Measurements from ENCODE around the gene CTNNA2. TPM values are rescaled to one million over a fixed set of nuclear protein-coding genes. Genes with fewer than 3 reads are reported as not detected.

Gene CTNNA2
- polyA plus RNA-seq, 4 donors = 3.1 to 5.2 (median 3.7) TPM

DNA sequence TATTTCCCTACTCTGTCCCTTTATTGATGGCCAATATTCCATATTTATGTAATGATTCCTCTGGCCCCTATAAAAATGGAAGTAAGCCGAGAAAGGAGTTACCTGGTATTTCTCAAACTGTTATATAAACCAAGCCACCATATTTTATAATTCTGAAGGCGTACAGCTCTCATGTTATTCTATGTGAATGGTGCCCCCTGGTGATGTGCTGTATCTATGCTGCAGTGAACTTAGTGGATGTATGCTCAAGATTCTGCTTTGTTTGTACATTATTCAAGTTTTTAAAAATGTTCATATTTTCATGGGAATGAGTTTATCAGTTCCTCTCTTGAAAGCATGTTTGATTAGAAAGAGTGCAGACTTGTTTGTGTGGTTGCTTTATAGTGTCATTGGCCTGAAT lies 986.2 kb downstream of the CTNNA2 start:
- peak in 1 of 4 donors; percentile 31 for DNase-seq (ENCODE audit: low read depth in 4 of 4, low spot score in 2 of 4)

DNA sequence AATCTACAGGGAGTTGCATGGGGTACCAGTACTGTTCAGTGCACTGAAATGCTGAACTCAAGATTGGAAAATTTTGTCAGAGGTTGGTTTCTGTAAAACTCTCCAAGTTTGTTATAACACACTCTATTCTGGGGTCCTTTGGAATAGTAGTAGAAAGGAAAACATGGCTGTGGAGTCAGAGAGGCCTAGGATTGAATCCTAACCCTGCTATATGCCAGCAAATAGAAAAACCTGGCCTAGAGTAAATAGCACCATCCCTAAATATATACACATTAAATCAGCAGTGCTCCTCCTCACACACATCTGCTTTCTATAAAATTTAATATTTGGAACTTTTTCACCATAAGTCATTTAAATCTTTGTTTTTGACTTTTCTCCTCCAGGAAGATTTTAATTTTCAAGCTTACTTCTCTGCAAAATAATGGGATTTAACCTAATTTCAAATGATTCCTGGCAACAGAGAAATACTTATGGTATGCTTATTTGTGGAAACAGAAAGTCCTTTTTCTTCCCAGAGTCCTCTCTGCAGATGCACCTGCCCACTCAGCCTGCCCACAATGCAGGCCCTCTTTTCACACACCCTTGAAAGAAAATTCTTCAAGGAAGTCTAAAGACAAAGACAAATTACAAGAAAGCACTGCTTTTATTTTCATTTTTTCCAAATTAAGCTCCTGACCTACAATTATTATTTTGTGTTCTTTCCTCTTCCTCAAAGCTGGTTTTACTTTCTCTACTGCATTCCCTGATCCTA lies 989.2 kb downstream of the CTNNA2 start:
- DNase-seq (ENCODE audit: low read depth in 4 of 4, low spot score in 2 of 4) = no peak

DNA sequence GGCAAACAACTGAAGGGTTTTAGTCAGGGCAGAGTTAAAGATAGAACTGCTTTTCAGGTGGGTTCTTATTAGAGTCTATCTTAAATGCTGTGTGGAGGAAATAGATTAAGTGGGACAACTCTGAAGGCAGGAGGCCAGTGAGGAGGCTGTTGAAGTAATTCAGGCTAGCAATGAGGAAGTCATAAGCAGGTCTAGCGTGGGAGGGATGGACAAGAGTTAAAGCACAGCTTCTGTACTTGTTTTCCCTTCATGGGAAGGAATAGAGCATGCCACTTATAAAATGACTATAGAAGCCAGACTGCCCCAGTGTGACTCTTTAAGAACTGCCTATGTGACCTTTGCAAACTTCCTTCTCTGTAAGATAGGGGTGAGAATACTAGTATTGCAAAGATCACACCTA lies 993.7 kb downstream of the CTNNA2 start:
- DNase-seq (ENCODE audit: low read depth in 4 of 4, low spot score in 2 of 4) = no peak

DNA sequence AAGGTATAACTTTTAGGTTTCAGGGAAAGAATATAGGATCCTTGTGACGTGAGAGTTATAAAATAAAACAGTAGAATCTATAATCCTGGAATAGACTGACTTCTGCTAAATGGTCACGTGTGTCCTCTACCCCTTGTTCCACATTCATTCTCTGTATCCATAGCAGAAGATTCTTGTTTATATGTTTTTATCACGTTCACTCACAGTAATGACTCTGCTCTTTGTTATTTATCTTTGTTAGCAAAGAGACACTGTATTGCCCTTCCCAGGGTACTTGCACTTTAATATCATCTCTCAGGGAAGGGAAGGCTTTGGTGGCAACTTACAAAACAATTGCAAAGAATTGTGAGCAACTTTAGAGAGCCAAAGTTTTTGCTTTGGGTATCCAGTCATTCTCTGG lies 997.9 kb downstream of the CTNNA2 start:
- no peak for DNase-seq (ENCODE audit: low read depth in 4 of 4, low spot score in 2 of 4)

DNA sequence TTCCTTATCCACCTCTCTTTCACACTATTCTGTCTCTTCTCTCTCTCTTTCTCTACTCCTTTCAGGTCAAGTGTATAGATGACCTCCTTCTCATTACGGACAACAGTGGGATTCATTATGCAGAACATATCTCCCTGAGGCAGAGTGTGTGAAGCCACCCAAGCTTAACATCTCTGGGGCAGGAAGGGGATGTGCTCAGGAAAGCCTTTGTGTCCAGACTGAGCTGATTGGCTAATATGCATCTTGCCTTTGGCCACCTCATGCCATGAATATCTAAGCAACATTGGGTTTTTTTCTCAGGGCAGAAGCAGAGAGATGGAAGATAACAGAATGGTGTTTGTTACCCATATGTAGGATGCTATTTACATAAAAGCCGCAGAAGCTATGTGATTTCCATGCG lies 1003.1 kb downstream of the CTNNA2 start:
- no peak for DNase-seq (ENCODE audit: low read depth in 4 of 4, low spot score in 2 of 4)

DNA sequence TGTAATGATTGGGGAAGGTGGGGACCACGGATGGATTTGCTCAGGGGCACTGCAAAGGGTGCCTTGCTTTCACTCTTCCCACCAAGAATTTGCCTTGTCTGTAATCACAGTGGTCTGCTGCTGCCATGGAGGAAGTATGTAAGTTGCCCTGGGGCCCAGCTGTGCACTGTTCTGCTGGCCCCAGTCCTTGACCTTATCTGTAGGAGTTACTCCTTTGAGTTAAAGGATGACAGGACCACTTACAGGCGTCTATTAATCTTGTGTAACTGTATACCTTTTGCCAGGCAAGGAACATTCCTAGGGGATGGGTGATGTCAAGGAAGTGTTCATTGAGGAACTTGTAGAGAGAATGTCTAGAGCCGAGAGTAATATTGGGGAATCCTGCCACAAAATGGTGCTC lies 1004.5 kb downstream of the CTNNA2 start:
- DNase-seq (ENCODE audit: low read depth in 4 of 4, low spot score in 2 of 4) = peak; percentile 15 to 50 (median 42)

DNA sequence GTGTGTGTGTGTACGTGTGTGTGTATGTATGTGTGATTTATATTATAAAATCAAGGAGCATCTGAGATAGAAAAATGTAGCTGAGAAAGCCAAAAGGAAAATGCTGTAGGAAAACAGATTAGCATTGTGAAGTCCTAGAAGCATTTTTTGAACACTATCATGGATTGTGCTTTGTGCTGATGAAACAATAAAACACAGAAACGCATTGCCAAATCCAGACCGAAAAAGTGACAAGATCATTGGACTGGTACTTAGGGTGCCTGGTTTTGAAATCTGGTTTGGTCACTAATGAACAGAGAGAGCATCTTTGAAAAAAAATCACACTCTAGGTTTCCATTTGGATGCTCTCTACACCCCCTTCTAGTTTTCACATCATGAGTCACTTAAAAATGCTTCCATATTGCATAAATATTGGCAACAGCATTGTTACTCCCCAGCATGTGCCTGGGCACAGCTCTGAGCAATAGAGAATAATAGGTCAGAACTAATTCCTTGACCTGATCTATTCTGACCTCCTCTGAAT lies 1006.3 kb downstream of the CTNNA2 start:
- DNase-seq (ENCODE audit: low read depth in 4 of 4, low spot score in 2 of 4) = no peak

DNA sequence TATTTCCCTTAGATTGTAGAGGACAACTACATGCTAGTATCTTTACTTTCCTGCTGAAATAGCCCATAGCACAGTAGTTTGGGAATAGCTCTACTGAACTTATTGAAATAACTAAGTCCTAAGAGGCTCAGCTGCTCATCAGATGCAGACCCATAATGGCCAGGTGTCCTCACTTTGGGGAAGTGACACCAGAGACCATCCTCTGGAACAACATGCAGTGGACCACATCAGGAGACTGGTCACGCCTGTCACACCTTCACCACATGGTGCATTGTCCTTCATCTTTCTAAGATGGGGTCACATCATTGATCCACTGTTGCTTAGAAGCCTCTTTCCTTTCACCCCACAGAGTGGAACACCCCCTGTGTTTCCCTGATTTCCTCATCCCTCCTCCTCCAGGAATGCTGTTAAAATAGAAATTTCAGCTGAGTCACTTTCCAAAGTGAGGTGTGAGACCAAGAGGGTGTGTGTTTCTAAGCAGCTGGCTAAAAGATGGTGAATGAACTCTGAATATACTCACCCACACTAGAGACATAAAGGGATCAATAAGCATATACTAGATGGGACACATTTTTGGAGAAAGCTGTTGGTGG lies 1006.9 kb downstream of the CTNNA2 start:
- no peak for DNase-seq (ENCODE audit: low read depth in 4 of 4, low spot score in 2 of 4)

DNA sequence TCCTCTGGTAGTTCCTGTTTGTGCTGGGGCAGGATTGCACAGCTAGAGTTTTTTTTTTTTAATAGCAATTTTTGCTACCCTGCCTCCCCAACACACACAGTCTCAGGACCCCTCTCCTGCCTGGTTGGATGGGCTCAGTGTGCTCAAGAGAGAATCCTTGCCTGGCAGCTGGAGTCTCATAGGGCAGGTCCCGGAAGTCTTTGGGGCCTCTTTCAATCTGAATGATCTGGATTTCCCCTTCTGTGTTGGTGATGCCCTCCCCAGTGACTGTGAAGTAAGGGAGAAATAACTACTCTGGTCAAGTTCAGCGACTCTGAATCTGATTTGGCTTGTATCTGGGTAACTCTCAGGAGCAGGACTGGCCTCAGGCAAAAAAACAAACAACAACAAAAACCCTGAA lies 1012.3 kb downstream of the CTNNA2 start:
- no peak for DNase-seq (ENCODE audit: low read depth in 4 of 4, low spot score in 2 of 4)

DNA sequence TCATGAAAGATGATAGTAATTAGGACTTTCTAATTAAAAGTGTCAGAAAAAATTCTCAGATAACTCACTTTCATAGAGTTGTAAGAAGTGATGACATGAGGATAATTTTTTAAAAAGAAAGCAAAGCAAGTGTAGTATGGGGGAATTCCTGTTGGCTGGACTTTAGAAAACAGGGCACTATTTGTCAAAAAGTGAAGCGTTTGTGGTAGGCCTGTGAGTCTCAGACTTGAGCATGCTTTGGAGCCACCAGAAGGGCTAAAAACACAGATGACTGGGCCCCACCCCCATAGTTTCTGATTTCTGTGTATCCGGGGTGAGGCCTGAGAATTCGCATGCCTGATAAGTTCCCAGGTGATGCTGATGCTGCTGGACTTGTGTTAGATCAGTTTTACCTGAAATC lies 1014.3 kb downstream of the CTNNA2 start:
- no peak for DNase-seq (ENCODE audit: low read depth in 4 of 4, low spot score in 2 of 4)

DNA sequence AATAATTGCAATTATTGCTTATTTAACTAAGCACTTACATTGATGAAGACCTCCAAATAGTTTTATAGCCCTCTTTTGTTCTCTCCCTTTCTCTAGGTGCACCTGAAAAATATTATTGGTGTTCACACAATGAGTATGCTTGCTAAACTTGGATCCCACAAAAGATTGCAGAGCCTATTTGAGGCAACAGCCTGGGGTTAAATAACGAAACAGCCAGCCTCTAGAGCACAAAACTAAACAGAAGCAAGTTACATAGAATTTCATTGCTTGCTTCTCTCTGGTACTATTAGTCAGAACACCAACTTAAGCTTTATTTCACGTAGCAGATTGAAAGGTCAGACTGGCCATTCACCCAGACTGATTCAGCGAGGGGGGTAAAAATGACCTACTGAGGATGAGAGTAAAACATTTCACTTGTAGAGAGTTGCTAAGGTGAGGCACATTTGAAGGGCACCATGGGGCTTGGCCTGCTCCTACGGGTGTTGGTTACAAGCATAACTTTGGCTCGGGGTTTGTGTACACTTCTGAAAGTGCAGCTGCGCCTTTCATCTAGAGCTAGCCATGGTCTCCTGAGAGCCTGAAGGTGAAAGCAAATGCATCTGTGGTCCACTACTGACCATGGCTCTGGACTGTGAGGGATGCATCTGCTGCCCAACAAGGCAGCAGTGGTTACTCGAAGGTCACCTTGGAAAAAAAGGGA lies 1016.8 kb downstream of the CTNNA2 start:
- no peak for DNase-seq (ENCODE audit: low read depth in 4 of 4, low spot score in 2 of 4)

DNA sequence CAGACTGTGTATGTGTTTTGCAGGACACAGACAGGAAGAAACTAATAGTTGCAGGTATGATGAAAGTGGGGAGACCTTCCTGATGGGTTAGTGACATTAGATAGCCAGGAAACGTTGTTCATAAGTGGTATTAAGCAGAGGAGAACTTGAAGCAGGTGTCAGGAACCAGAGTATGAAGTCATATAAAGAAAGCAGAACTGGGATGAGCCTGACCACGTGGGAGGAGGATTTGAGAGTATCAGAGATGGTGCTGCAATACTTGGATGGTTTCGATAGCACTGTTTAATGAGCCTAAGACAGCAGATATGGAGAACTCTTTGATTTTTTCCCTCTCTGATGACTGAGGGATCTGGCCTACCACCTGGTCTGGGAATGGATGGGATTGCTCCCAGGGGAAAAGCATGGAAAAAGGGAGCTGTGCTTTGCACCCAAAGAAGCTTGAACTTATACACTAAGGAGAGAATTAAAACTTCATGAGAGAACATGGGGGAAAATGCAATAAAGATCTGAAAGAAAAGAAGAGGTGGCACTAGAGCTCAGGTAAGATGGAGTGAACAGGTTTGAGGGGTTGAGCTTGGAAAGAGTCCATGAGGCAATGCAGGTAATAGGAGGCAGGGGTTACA lies 1017.7 kb downstream of the CTNNA2 start:
- no peak for DNase-seq (ENCODE audit: low read depth in 4 of 4, low spot score in 2 of 4)

DNA sequence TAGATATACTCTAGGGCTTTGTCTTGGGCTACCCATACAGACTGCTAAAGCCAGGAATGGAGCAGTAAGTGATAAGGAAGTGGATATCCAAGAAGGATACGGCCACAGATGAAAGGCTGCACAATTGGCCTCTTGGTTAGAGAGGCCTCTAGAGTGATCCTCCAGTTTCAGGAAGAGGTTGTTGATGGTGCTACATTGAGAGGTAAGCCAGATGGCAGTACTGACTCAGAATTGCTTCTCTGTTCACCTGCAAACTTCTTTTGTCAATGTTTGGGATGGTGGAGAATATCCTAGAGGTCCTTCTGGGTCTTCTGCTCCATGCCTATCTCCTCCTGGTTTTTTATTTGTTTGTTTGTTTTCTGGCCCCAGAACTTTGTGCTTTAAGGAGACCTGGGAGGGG lies 1018.5 kb downstream of the CTNNA2 start:
- no peak for DNase-seq (ENCODE audit: low read depth in 4 of 4, low spot score in 2 of 4)

DNA sequence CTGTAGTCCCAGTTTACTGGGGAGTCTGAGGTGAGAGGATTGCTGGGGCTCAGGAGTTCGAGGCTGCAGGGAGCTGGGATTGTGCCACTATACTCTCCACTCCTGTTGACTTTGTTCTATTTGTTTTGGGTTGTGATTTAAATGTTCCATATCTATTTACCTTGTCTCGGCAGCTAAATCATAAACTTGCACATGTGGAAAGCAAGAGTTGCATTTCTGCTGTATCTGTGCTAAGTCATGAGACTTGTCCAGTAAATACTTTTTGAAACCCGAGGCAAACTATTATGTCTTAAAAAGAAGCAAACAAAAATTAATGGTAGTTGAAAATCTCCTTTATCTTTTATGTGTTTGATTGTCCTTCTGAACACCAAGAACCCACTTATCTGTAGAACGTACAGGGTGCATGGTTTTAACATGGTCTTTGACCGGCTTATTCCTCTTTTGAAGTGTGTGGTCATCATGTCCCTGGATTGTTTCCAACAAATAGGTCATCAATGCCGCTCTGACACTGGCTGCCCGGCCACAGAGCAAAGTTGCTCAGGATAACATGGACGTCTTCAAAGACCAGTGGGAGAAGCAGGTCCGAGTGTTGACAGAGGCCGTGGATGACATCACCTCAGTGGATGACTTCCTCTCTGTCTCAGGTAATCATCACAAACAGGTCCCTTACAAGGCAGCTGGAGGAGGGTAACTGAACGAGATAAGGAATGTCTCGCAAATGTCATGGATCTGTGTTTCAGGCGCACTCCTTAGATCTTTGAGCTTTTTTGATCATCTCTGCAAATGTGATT lies 1032.8 kb downstream of the CTNNA2 start:
- no peak for DNase-seq (ENCODE audit: low read depth in 4 of 4, low spot score in 2 of 4)

DNA sequence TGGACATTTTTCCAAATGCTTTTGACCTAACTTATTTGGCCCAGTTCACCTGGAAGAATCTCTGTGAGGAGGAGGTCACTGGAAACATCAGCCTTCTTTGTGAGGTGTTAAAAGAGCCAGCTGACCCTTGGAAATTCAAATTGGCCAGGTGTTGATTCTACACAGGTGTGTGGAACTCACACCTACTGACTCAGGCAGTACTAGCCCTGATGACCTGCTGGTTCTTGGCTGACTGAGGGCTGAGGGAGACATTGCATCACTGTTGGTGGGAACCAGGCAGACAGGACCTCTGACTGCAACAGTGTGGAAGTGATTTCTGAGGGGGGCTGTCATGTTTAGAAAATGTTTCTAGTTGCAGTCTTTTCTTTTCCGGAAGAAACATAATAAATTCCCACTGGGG lies 1033.9 kb downstream of the CTNNA2 start:
- no peak for DNase-seq (ENCODE audit: low read depth in 4 of 4, low spot score in 2 of 4)

DNA sequence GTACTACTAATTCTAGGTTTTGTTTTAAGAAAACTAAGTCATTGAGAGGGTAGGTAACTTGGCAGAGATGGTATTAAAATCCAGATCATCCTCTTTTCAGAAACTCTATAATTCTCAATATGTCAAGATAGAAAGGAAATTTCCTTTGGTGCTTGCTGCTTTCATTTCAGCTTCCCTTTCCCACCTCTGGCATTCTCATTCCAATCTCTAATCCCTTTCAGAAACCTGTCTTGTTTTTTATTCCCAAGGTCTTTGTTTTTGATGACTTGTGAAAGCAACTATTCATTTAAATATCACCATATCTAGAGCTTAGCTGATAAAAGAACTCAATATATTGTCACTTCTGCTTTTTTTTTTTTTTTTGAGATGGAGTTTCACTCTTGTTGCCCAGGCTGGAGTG lies 1034.5 kb downstream of the CTNNA2 start:
- no peak for DNase-seq (ENCODE audit: low read depth in 4 of 4, low spot score in 2 of 4)

DNA sequence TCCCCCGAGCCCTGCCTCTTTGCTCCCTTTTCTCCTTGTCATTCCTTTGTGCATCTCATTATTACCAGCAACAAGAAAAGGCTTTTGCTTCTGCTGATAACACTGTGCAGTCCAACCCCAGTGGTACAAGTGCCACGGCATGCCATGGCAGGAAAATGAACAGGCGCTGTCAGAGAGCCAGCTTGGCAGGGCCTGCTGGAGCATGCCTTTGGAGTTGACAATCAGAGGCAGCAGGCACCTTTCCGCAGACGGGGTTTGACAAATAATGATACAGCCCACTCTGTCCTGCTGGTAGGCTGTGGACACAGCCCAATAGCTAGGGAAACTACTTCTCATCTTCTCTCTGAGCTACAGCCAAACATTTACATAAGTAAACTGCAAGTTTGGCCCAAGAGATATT lies 1035.6 kb downstream of the CTNNA2 start:
- DNase-seq (ENCODE audit: low read depth in 4 of 4, low spot score in 2 of 4) = no peak

DNA sequence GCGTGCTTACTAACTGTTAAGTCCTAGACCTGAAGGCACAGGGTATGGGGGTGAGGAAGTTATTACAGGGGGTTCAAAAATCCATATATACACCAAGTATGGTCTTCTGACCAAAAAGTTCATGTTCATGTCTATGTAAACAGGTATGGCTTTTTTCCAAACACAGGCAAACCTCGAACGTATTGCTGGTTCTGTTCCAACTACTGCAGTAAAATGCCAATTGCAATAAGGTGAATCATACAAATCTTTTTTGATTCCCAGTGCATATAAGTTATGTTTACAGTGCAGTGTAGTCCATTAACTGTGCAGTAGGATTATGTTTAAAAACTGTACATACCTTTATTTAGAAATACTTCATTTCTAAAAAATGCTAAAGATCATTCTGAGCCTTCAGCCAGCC lies 1037.0 kb downstream of the CTNNA2 start:
- DNase-seq (ENCODE audit: low read depth in 4 of 4, low spot score in 2 of 4) = no peak

DNA sequence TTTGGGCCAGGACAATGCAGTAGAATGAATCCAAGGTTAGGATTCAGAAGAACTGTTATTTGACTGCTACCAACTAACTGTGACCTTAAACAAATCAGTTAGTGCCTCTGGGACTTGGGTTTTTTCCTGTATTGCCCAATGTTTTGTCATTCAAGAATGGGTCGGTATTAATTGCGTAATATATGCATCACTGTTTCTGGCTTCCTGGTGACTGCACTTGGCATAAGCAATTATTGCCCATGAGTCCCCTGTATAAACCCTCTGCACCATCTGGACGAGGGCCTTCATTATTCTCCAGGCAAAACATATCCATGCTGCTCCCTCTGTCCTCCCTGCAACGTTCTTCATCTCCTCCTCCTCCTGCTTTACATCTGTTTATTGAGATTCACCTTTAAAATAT lies 1047.5 kb downstream of the CTNNA2 start:
- no peak for DNase-seq (ENCODE audit: low read depth in 4 of 4, low spot score in 2 of 4)

DNA sequence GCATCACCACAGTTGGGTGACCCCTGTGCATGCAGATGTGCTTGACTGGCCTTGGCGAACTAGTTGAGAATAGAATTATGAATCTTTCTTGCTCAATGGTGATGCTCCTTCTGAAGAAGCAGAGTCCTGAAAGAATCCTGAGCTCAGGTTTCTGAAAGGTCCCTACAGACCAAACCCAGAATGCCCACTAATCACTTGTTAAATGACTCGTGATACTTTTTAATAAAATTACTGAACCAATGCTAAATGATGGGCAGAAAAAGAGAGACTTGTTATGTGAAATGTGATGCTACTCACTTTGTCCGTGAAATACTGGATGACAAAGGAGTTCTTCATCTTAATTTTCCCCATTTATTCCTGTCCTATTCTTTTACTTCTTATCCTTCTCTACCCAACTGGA lies 1055.2 kb downstream of the CTNNA2 start:
- DNase-seq (ENCODE audit: low read depth in 4 of 4, low spot score in 2 of 4) = peak; percentile 22 to 56 (median 40)
